HG02759 (cell line): ENCODE data around the gene NTM.

Source experiments
- ATAC-seq: cut with Tn5 transposase; IDR thresholded peaks from one replicate; pipeline ENCODE4 v1.9.1; 2021; ENCODE audit warnings: mild to moderate bottlenecking, moderate library complexity; ENCODE audit not compliant: unreplicated experiment

The NTM gene

GRCh38 chr11:131592734-131593133 is 222.3 kb downstream of the NTM start:
- ATAC-seq = no peak

GRCh38 chr11:131593301-131593700 is 222.9 kb downstream of the NTM start:
- ATAC-seq = no peak

- no peak for ATAC-seq
Measured at GRCh38 chr11:131595797-131596196, 225.4 kb downstream of the NTM start.

- ATAC-seq = no peak
Measured at GRCh38 chr11:131597890-131598289, 227.5 kb downstream of the NTM start.

- ATAC-seq = no peak
Measured at GRCh38 chr11:131598305-131598704, 227.9 kb downstream of the NTM start.

GRCh38 chr11:131599285-131599684 is 228.9 kb downstream of the NTM start:
- ATAC-seq = no peak

GRCh38 chr11:131600628-131601027 is 230.2 kb downstream of the NTM start:
- ATAC-seq = no peak

- no peak for ATAC-seq
Measured at GRCh38 chr11:131601586-131601985, 231.2 kb downstream of the NTM start.

- ATAC-seq = no peak
Measured at GRCh38 chr11:131602431-131602830, 232.0 kb downstream of the NTM start.

- no peak for ATAC-seq
Measured at GRCh38 chr11:131606811-131607335, 236.5 kb downstream of the NTM start.

GRCh38 chr11:131609337-131609736 is 238.9 kb downstream of the NTM start:
- no peak for ATAC-seq

- ATAC-seq = no peak
Measured at GRCh38 chr11:131609921-131610320, 239.5 kb downstream of the NTM start.

- no peak for ATAC-seq
Measured at GRCh38 chr11:131611322-131611721, 240.9 kb downstream of the NTM start.

GRCh38 chr11:131612533-131612932 is 242.1 kb downstream of the NTM start:
- no peak for ATAC-seq

- ATAC-seq = no peak
Measured at GRCh38 chr11:131614631-131615030, 244.2 kb downstream of the NTM start.

- ATAC-seq = no peak
Measured at GRCh38 chr11:131615611-131616010, 245.2 kb downstream of the NTM start.

GRCh38 chr11:131616481-131617140 is 246.2 kb downstream of the NTM start:
- no peak for ATAC-seq

GRCh38 chr11:131618201-131618600 is 247.8 kb downstream of the NTM start:
- ATAC-seq = no peak

- no peak for ATAC-seq
Measured at GRCh38 chr11:131622193-131622592, 251.8 kb downstream of the NTM start.

- no peak for ATAC-seq
Measured at GRCh38 chr11:131624531-131624930, 254.1 kb downstream of the NTM start.

GRCh38 chr11:131626788-131627187 is 256.4 kb downstream of the NTM start:
- no peak for ATAC-seq

- no peak for ATAC-seq
Measured at GRCh38 chr11:131628739-131629138, 258.3 kb downstream of the NTM start.

- no peak for ATAC-seq
Measured at GRCh38 chr11:131629925-131630540, 259.6 kb downstream of the NTM start.
